SK-N-SH treated with all-trans-retinoic acid at 6 μM for 48 hours (cell line): Measurements from ENCODE around the gene EVI5.

ENCODE experiments used
- ARNTL ChIP-seq: fragments of 450-650 bp; formaldehyde crosslinking; IDR thresholded peaks from 2 replicates; pipeline ENCODE4 v1.5.0; 2020; ENCODE audit warnings: low read depth, mild to moderate bottlenecking, moderate library complexity, borderline replicate concordance
- ESRRG ChIP-seq: fragments of 250-450 bp; sonication (Bioruptor Pico); IDR thresholded peaks from 2 replicates; pipeline ENCODE4 v1.6.1; 2021; ENCODE audit warnings: mild to moderate bottlenecking
- ISL1 ChIP-seq: fragments of 250-450 bp; sonication (Bioruptor Pico); IDR thresholded peaks from 2 replicates; pipeline ENCODE4 v2.1.2; 2022; ENCODE audit warnings: mild to moderate bottlenecking, moderate library complexity
- PPARA ChIP-seq: fragments of 250-450 bp; sonication (Bioruptor Pico); IDR thresholded peaks from 2 replicates; pipeline ENCODE4 v1.5.0; 2020; ENCODE audit warnings: mild to moderate bottlenecking, borderline replicate concordance
- TCF4 ChIP-seq: fragments of 250-450 bp; sonication (Bioruptor Pico); IDR thresholded peaks from 2 replicates; pipeline ENCODE4 v1.8.0; 2021; ENCODE audit warnings: mild to moderate bottlenecking, moderate library complexity, borderline replicate concordance
- ZC3H10 ChIP-seq: fragments of 250-450 bp; sonication (Bioruptor Pico); IDR thresholded peaks from 2 replicates; pipeline ENCODE4 v1.5.1; 2021; ENCODE audit warnings: mild to moderate bottlenecking, moderate library complexity
- ZFP3 ChIP-seq: fragments of 250-450 bp; sonication (Bioruptor Pico); IDR thresholded peaks from 2 replicates; pipeline ENCODE4 v1.5.0; 2020; ENCODE audit warnings: mild to moderate bottlenecking, moderate library complexity
- ZFP30 ChIP-seq: fragments of 450-650 bp; formaldehyde crosslinking; IDR thresholded peaks from 2 replicates; pipeline ENCODE4 v1.5.0; 2022; ENCODE audit warnings: mild to moderate bottlenecking, moderate library complexity
- ZNF565 ChIP-seq: fragments of 450-650 bp; formaldehyde crosslinking; conservative IDR thresholded peaks from 2 replicates; pipeline ENCODE4 v1.5.0; 2020; ENCODE audit warnings: low read depth, mild to moderate bottlenecking, moderate library complexity
- TF ChIP-seq, protein P1 (sequence below): fragments of 250-450 bp; sonication (Bioruptor Pico); IDR thresholded peaks from 2 replicates; pipeline ENCODE4 v1.8.0; 2020; ENCODE audit warnings: mild to moderate bottlenecking, moderate library complexity, borderline replicate concordance
- TF ChIP-seq, protein P2 (sequence below): fragments of 250-450 bp; sonication (Bioruptor Pico); IDR thresholded peaks from 2 replicates; pipeline ENCODE4 v1.5.1; 2020; ENCODE audit warnings: low read depth, mild to moderate bottlenecking, moderate library complexity

DNA sequence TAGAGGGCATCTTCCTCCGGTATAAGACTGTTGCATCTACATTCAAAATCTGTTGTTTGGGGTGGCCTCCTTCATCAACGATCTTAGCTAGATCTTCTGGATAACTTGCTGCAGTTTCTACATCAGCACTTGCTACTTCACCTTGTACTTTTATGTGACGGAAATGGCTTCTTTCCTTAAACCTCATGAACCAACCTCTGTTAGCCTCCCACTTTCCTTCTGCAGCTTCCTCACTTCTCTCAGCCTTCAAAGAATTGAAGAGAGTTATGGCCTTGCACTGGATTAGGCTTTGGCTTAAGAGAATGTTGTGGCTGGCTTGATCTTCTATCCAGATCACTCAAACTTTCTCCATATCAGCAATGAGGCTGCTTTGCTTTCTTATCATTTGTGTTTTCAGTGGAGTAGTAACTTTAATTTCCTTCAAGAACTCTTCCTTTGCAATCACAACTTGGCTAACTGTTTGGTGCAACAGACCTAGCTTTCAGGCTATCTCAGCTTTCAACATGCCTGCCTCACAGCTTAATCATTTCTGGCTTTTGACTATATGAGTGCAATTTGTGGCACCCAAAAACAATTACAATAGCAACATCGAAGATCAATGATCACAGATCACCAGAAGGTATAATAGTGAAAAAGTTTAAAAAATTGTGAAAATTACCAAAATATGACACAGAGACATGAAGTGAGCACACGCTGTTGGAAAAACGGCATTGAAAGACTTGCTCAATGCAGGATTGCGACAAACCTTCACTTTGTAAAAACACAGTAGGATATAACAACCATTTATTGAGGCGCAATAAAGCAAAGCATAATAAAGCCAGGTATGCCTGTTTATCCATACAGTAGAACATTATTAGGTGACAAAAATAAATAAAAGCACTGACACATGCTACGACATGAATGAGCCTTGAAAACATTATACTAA, 241.5 kb downstream of the EVI5 start:
- TF ChIP-seq ARNTL (CRISPR knock-in tag): no peak
- TF ChIP-seq TCF4 (CRISPR knock-in tag): no peak
- TF ChIP-seq ZNF565: no peak
- TF ChIP-seq, protein P1, sequence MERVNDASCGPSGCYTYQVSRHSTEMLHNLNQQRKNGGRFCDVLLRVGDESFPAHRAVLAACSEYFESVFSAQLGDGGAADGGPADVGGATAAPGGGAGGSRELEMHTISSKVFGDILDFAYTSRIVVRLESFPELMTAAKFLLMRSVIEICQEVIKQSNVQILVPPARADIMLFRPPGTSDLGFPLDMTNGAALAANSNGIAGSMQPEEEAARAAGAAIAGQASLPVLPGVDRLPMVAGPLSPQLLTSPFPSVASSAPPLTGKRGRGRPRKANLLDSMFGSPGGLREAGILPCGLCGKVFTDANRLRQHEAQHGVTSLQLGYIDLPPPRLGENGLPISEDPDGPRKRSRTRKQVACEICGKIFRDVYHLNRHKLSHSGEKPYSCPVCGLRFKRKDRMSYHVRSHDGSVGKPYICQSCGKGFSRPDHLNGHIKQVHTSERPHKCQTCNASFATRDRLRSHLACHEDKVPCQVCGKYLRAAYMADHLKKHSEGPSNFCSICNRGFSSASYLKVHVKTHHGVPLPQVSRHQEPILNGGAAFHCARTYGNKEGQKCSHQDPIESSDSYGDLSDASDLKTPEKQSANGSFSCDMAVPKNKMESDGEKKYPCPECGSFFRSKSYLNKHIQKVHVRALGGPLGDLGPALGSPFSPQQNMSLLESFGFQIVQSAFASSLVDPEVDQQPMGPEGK: no peak
- TF ChIP-seq ISL1 (CRISPR knock-in tag): no peak
- TF ChIP-seq, protein P2, sequence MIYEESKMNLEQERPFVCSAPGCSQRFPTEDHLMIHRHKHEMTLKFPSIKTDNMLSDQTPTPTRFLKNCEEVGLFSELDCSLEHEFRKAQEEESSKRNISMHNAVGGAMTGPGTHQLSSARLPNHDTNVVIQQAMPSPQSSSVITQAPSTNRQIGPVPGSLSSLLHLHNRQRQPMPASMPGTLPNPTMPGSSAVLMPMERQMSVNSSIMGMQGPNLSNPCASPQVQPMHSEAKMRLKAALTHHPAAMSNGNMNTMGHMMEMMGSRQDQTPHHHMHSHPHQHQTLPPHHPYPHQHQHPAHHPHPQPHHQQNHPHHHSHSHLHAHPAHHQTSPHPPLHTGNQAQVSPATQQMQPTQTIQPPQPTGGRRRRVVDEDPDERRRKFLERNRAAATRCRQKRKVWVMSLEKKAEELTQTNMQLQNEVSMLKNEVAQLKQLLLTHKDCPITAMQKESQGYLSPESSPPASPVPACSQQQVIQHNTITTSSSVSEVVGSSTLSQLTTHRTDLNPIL (CRISPR knock-in tag): no peak
- TF ChIP-seq ZC3H10 (CRISPR knock-in tag): no peak
- no peak for TF ChIP-seq ZFP30 (CRISPR knock-in tag)
- TF ChIP-seq ESRRG: no peak
- no peak for TF ChIP-seq ZFP3 (CRISPR knock-in tag)
- TF ChIP-seq PPARA: no peak
